Hepatocyte (in vitro differentiated cells): Measurements from ENCODE around the gene STK32C.

Source experiments
- CTCF ChIP-seq: fragments of 200-600 bp; sonication (generic); IDR thresholded peaks from 2 replicates; pipeline ENCODE4 v1.5.1; 2016; ENCODE audit warnings: antibody characterized with exemption, mild to moderate bottlenecking; ENCODE audit not compliant: poor library complexity
- EZH2phosphoT487 ChIP-seq: fragments of 200-600 bp; sonication (generic); IDR thresholded peaks from one replicate; pipeline ENCODE4 v1.6.1; 2018; ENCODE audit warnings: antibody characterized with exemption, mild to moderate bottlenecking, low read depth, moderate library complexity; ENCODE audit not compliant: unreplicated experiment, severe bottlenecking

GRCh38 chr10:132296666-132297443 lies 10.9 kb downstream of the STK32C start:
- TF ChIP-seq EZH2phosphoT487 (no peak), CTCF (no peak)
